Measurements from ENCODE around the gene SRC. TPM values are rescaled to one million over a fixed set of nuclear protein-coding genes. Genes with fewer than 3 reads are reported as not detected.

SRC gene
- total RNA-seq, 1 experiment from 2014 or later = 197 TPM

- peaks cover 28% of the 10 kb centered on the region for H3K4me1 ChIP-seq
- H3K27me3 Mint-ChIP-seq (ENCODE audit: insufficient read depth, unreplicated experiment) = no peaks in the 10 kb centered on the region
- H3K36me3 Mint-ChIP-seq (ENCODE audit: insufficient read depth, unreplicated experiment) = peaks cover 91% of the 10 kb centered on the region
- no peak overlapping the region for H3K4me3 ChIP-seq (ENCODE audit: low read depth, low read length)
- H3K9me3 Mint-ChIP-seq (ENCODE audit: unreplicated experiment) = no peaks in the 10 kb centered on the region
- no TSS peak for BruUV-seq (replicated peaks)
- H3K4me3 Mint-ChIP-seq (ENCODE audit: unreplicated experiment) = no peak overlapping the region
- TF ChIP-seq CTCF (IDR thresholded peaks at IDR 0.05; ENCODE audit: insufficient read depth in 1 of 2, low read depth in 1 of 2, low read length in 1 of 2, severe bottlenecking in 1 of 2, unreplicated experiment in 1 of 2) = no peak
- peak overlapping the region; percentile 57 for H3K27ac Mint-ChIP-seq (ENCODE audit: unreplicated experiment)
- no peaks in the 10 kb centered on the region for H3K9me3 ChIP-seq
- peak in 1 of 2 experiments; percentile 64 for DNase-seq
- POLR2A ChIA-PET = no interaction called here
- no peaks in the 10 kb centered on the region for H3K27me3 ChIP-seq (replicated peaks; ENCODE audit: control insufficient read depth, insufficient read depth, low read length)
- H3K4me1 Mint-ChIP-seq (ENCODE audit: low read depth, unreplicated experiment) = peaks cover 10% of the 10 kb centered on the region
- peaks cover 9% of the 10 kb centered on the region for H3K36me3 ChIP-seq (ENCODE audit: control insufficient read depth, insufficient read depth, low read length)
- CTCF ChIA-PET = no interaction called here
- intact Hi-C loops (cut with micrococcal nuclease; ENCODE audit: unreplicated experiment) = loop anchor here (5.0 kb wide), 1 partner anchor 102 kb away; no protein-coding TSS in a partner anchor
Observed at GRCh38 chr20:37394543-37395409, 48.8 kb downstream of the SRC start.

- DNase-seq = no peak
- CTCF ChIA-PET = no interaction called here
- peaks cover 91% of the 10 kb centered on the region for H3K36me3 Mint-ChIP-seq (ENCODE audit: insufficient read depth, unreplicated experiment)
Observed at GRCh38 chr20:37395410-37395797, 49.5 kb downstream of the SRC start.

More at GRCh38 chr20:37395410-37395797, 49.5 kb downstream of the SRC start:
- H3K9me3 Mint-ChIP-seq (ENCODE audit: unreplicated experiment) = no peaks in the 10 kb centered on the region
- intact Hi-C loops (cut with micrococcal nuclease; ENCODE audit: unreplicated experiment) = loop anchor here (5.0 kb wide), 1 partner anchor 103 kb away; no protein-coding TSS in a partner anchor
- H3K4me3 Mint-ChIP-seq (ENCODE audit: unreplicated experiment) = no peak overlapping the region
- BruUV-seq (replicated peaks) = no TSS peak
- H3K36me3 ChIP-seq (ENCODE audit: control insufficient read depth, insufficient read depth, low read length) = peaks cover 11% of the 10 kb centered on the region
- H3K27ac Mint-ChIP-seq (ENCODE audit: unreplicated experiment) = no peak overlapping the region
- no peaks in the 10 kb centered on the region for H3K27me3 Mint-ChIP-seq (ENCODE audit: insufficient read depth, unreplicated experiment)
- peaks cover 10% of the 10 kb centered on the region for H3K4me1 Mint-ChIP-seq (ENCODE audit: low read depth, unreplicated experiment)
- no peaks in the 10 kb centered on the region for H3K9me3 ChIP-seq
- POLR2A ChIA-PET = no interaction called here
- peaks cover 28% of the 10 kb centered on the region for H3K4me1 ChIP-seq
- no peak for TF ChIP-seq CTCF (IDR thresholded peaks at IDR 0.05; ENCODE audit: insufficient read depth in 1 of 2, low read depth in 1 of 2, low read length in 1 of 2, severe bottlenecking in 1 of 2, unreplicated experiment in 1 of 2)
- H3K27me3 ChIP-seq (replicated peaks; ENCODE audit: control insufficient read depth, insufficient read depth, low read length) = no peaks in the 10 kb centered on the region
- H3K4me3 ChIP-seq (ENCODE audit: low read depth, low read length) = no peak overlapping the region

Measured in Caco-2 (cell line).